Panc1 (cell line): ENCODE data around the gene EPB41L5.

Experiments
- CTCF ChIP-seq: fragments of 450-650 bp; IDR thresholded peaks from 2 replicates; pipeline ENCODE4 v1.5.1; 2017; ENCODE audit warnings: mild to moderate bottlenecking
- POLR2AphosphoS5 ChIP-seq: IDR thresholded peaks from 2 replicates; pipeline ENCODE4 v1.6.1; 2012; ENCODE audit warnings: mild to moderate bottlenecking, low read depth, low read length, moderate library complexity
- REST ChIP-seq, 2 experiments: IDR thresholded peaks; 2 replicates each; pipeline ENCODE4 v1.6.1; 2011 to 2012; ENCODE audit warnings: low read depth in 2 of 2, control low read depth in 1 of 2, low read length in 1 of 2, mild to moderate bottlenecking in 1 of 2, moderate library complexity in 1 of 2; ENCODE audit not compliant: insufficient read depth in 1 of 2
- SIN3A ChIP-seq: IDR thresholded peaks from 2 replicates; pipeline ENCODE4 v1.6.1; 2012; ENCODE audit warnings: low read depth, mild to moderate bottlenecking, low read length, moderate library complexity, borderline replicate concordance; ENCODE audit not compliant: insufficient read depth
- TCF7L2 ChIP-seq: IDR thresholded peaks from 2 replicates; pipeline ENCODE4 v1.6.1; 2011; ENCODE audit warnings: mild to moderate bottlenecking, low read depth, low read length, inconsistent platforms

- TF ChIP-seq TCF7L2: no peak
- TF ChIP-seq CTCF: no peak
- no peak for TF ChIP-seq SIN3A
- no peak for TF ChIP-seq POLR2AphosphoS5
- no peak for TF ChIP-seq REST (IDR thresholded peaks at IDR 0.05; ENCODE audit: insufficient read depth in 1 of 2, low read depth in 2 of 2, low read length in 1 of 2)
Measured at GRCh38 chr2:120014226-120014980, 1.5 kb downstream of the EPB41L5 start.
